ENCODE data around the gene PLCB3.

The PLCB3 gene

GRCh38 chr11:64258356-64258755, 7.0 kb downstream of the PLCB3 start:
- TF ChIP-seq CTCF (IDR thresholded peaks at IDR 0.05; ENCODE audit: low read depth, low read length), result no peak
- DNase-seq (ENCODE audit: extremely low read depth, low read depth), result no peak

GRCh38 chr11:64258946-64259532, 7.7 kb downstream of the PLCB3 start:
- DNase-seq (ENCODE audit: extremely low read depth, low read depth), result no peak
- no peak for TF ChIP-seq CTCF (IDR thresholded peaks at IDR 0.05; ENCODE audit: low read depth, low read length)

GRCh38 chr11:64259533-64260067, 8.3 kb downstream of the PLCB3 start:
- TF ChIP-seq CTCF (IDR thresholded peaks at IDR 0.05; ENCODE audit: low read depth, low read length), result no peak
- DNase-seq (ENCODE audit: extremely low read depth, low read depth), result no peak

- TF ChIP-seq CTCF (IDR thresholded peaks at IDR 0.05; ENCODE audit: low read depth, low read length), result no peak
- no peak for DNase-seq (ENCODE audit: extremely low read depth, low read depth)
Measured at GRCh38 chr11:64260147-64260708, 8.9 kb downstream of the PLCB3 start.

GRCh38 chr11:64261556-64262080, 10.3 kb downstream of the PLCB3 start:
- no peak for TF ChIP-seq CTCF (IDR thresholded peaks at IDR 0.05; ENCODE audit: low read depth, low read length)
- no peak for DNase-seq (ENCODE audit: extremely low read depth, low read depth)

- DNase-seq (ENCODE audit: extremely low read depth, low read depth), result no peak
- TF ChIP-seq CTCF (IDR thresholded peaks at IDR 0.05; ENCODE audit: low read depth, low read length), result no peak
Measured at GRCh38 chr11:64262271-64263002, 11.1 kb downstream of the PLCB3 start.
